Ishikawa (cell line): ENCODE results near the gene OR2V1.

ENCODE experiments used
- CEBPB ChIP-seq: IDR thresholded peaks from 2 replicates; pipeline ENCODE4 v1.6.1; 2012
- CREB1 ChIP-seq: IDR thresholded peaks from 2 replicates; pipeline ENCODE4 v1.6.1; 2012; ENCODE audit warnings: low read depth
- EGR1 ChIP-seq: IDR thresholded peaks from 2 replicates; pipeline ENCODE4 v1.6.1; 2012
- EP300 ChIP-seq: IDR thresholded peaks from 2 replicates; pipeline ENCODE4 v1.6.1; 2012; ENCODE audit warnings: borderline replicate concordance
- FOXM1 ChIP-seq: IDR thresholded peaks from 2 replicates; pipeline ENCODE4 v1.6.1; 2012; ENCODE audit warnings: low read depth, borderline replicate concordance
- MAX ChIP-seq: IDR thresholded peaks from 2 replicates; pipeline ENCODE4 v1.6.1; 2012
- NFIC ChIP-seq: IDR thresholded peaks from 2 replicates; pipeline ENCODE4 v1.6.1; 2012
- RAD21 ChIP-seq: IDR thresholded peaks from 2 replicates; pipeline ENCODE4 v1.6.1; 2012; ENCODE audit warnings: low read depth
- REST ChIP-seq: IDR thresholded peaks from 2 replicates; pipeline ENCODE4 v1.6.1; 2012; ENCODE audit warnings: low read depth, mild to moderate bottlenecking
- TAF1 ChIP-seq: IDR thresholded peaks from 2 replicates; pipeline ENCODE4 v1.6.1; 2012; ENCODE audit warnings: low read depth, mild to moderate bottlenecking
- TCF12 ChIP-seq: IDR thresholded peaks from 2 replicates; pipeline ENCODE4 v1.6.1; 2012; ENCODE audit warnings: low read depth
- TEAD4 ChIP-seq: IDR thresholded peaks from 2 replicates; pipeline ENCODE4 v1.6.1; 2012
- USF1 ChIP-seq: IDR thresholded peaks from 2 replicates; pipeline ENCODE4 v1.6.1; 2012
- YY1 ChIP-seq: IDR thresholded peaks from 2 replicates; pipeline ENCODE4 v1.6.1; 2012; ENCODE audit warnings: low read depth
- ZBTB7A ChIP-seq: IDR thresholded peaks from 2 replicates; pipeline ENCODE4 v1.6.1; 2012; ENCODE audit warnings: low read depth

OR2V1 gene

GRCh38 chr5:181167814-181168488 is 37.0 kb upstream of the OR2V1 start:
- TF ChIP-seq EGR1 (no peak), USF1 (no peak), ZBTB7A (peak; percentile 75; the same call in 1 of the 2 replicates), MAX (no peak), CEBPB (no peak), TAF1 (no peak), REST (no peak), RAD21 (peak; percentile 31; the same call in 1 of the 2 replicates), FOXM1 (no peak), TCF12 (no peak), TEAD4 (no peak), EP300 (no peak), NFIC (no peak), YY1 (no peak), CREB1 (no peak)

DNA sequence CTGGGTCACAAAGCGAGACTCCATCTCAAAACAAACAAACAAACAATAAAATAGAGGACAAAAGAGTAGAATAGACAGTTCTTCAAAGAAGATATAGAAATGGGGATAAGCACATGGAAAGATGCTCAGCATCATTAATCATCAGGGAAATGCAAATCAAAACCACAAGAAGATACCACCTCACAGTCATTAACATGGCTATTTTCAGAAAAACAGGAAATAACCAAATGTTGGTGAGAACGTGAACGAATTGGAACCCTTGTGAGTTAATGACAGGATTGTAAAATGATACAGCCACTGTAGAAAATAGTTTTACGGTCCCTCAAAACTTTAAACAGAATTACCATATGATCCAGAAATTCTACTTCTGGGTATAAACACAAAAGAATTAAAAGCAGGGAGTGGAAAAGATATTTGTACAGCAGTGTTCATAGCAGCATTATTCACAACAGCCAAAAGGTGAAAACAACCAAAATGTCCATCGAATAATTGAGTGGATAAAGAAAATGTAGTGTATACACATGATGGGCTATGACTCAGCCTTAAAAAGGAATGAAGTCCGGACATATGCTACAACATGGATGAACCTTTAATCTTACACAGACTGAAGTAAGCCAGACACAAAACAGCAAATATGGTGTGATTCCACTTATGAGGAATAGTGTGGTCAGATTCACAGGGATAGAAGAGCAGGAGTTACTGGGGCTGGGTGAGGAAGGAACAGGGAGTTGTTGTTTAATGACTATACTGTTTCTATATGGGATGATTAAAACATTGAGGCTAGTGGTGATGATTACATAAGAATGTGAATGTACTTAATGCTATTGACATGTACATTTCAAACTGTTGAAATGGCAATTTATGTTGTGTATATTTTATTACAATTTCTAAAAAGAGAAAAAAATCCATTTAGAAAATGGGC is 36.1 kb upstream of the OR2V1 start:
- no peak for TF ChIP-seq TCF12
- TF ChIP-seq CREB1 = no peak
- no peak for TF ChIP-seq MAX
- no peak for TF ChIP-seq REST
- no peak for TF ChIP-seq TEAD4
- TF ChIP-seq USF1 = no peak
- no peak for TF ChIP-seq RAD21
- TF ChIP-seq NFIC = no peak
- TF ChIP-seq EGR1 = no peak
- no peak for TF ChIP-seq CEBPB
- TF ChIP-seq FOXM1 = no peak
- no peak for TF ChIP-seq EP300
- no peak for TF ChIP-seq TAF1
- no peak for TF ChIP-seq YY1
- no peak for TF ChIP-seq ZBTB7A

DNA sequence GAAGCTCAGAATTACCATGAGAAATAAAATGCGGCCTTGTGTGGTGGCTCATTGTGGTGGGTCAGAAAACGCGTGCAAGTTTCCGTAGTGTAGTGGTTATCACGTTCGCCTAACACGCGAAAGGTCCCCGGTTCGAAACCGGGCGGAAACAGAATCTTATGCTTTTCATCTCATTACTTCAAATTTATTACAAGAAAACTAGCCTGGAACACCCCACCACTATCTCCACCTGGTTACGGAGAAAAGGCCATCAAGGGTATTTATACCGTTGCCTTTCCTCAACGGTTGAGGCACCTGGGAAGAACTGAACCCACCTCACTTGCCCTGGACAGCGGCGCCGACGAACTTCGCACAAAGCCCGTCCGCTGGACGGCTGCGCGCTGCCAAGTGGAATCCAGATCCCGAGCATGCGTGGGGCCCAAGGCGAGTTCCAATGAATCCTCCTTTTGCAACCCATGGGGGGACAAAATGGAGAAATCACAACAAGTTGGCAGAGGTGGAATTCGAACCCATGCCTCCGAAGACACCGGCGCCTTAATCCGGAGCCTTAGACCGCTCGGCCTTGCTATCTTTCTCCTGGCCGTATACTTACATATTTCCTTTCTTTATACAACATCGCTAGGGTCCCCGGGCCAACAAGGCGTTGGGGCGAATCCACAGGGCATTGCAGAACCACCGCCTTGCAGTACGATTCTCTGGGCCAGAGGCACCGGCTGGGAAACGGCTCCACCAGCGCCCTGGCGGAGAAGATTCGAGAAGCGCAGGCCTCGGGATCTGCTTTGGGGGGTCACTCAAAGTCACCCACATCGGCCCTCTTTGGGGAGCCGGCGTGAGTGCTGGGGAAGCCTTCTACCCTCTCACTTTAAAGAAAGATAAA is 33.3 kb upstream of the OR2V1 start:
- no peak for TF ChIP-seq EGR1
- TF ChIP-seq TEAD4 = no peak
- TF ChIP-seq TCF12 = no peak
- TF ChIP-seq NFIC = no peak
- no peak for TF ChIP-seq USF1

DNA sequence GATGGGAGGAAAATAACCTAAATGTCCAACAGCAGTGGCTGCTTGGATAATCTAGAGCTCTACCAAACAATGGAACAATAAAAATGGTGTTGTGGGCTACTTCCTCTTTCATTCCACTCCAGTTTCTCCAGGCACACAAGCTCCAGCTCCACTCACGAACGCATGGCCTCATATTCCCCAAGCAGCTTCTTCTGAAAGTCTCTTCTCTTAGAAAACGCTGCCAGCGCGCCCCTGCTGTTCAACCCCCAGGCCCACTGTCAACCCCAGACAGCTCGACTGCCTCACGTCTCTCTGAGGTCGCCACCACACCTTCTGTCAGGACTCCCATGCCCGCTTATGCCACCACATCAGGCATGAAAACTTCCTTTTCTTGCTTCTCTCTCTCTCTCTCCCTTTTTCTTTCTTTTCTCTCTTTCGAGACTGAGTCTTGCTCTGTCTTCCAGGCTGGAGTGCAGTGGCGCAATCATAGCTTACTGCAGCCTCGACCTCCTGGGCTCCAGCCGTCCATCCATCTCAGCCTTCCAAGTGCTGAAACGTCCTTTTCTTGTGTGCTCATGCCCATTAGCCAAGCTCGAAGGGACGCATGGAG is 32.6 kb upstream of the OR2V1 start:
- TF ChIP-seq NFIC (no peak), ZBTB7A (no peak), FOXM1 (no peak), MAX (no peak), CEBPB (no peak), REST (no peak), RAD21 (no peak), EP300 (no peak), TCF12 (no peak), USF1 (no peak), YY1 (no peak), EGR1 (no peak)
